ENCODE results near the gene NCOA4.

- TF ChIP-seq CTCF (IDR thresholded peaks at IDR 0.05) (no peak), POLR2A (IDR thresholded peaks at IDR 0.05) (no peak)
Observed at GRCh38 chr10:46031648-46032532, 1.5 kb upstream of the NCOA4 start.

All from body of pancreas (tissue), 4 donors.